ENCODE data around the gene MCFD2.
"Not testable (repeated sequence)": the region's sequence is repeated elsewhere in the genome, so short reads cannot be mapped to it uniquely, and the experiment has no call there.

The MCFD2 gene

GRCh38 chr2:46876741-46877384, 38.7 kb downstream of the MCFD2 start:
- Histone ChIP-seq H3K36me3 (ENCODE audit: control insufficient read depth, insufficient read depth, low read length) (no peaks in the 10 kb centered on the region), H3K9me3 (ENCODE audit: control insufficient read depth, low read length) (no peaks in the 10 kb centered on the region), H3K27me3 (ENCODE audit: control insufficient read depth, insufficient read depth, low read length) (no peaks in the 10 kb centered on the region), H3K9ac (no peak overlapping the region), H3K27ac (peak overlapping the region; percentile 11), H3K4me3 (ENCODE audit: low read depth, low read length) (no peak overlapping the region), H3K4me1 (peaks cover 23% of the 10 kb centered on the region), H3K79me2 (no peaks in the 10 kb centered on the region), H3K4me2 (ENCODE audit: low read length) (no peak overlapping the region), H2AFZ (peak overlapping the region; percentile 68)
- TF ChIP-seq, protein P1, sequence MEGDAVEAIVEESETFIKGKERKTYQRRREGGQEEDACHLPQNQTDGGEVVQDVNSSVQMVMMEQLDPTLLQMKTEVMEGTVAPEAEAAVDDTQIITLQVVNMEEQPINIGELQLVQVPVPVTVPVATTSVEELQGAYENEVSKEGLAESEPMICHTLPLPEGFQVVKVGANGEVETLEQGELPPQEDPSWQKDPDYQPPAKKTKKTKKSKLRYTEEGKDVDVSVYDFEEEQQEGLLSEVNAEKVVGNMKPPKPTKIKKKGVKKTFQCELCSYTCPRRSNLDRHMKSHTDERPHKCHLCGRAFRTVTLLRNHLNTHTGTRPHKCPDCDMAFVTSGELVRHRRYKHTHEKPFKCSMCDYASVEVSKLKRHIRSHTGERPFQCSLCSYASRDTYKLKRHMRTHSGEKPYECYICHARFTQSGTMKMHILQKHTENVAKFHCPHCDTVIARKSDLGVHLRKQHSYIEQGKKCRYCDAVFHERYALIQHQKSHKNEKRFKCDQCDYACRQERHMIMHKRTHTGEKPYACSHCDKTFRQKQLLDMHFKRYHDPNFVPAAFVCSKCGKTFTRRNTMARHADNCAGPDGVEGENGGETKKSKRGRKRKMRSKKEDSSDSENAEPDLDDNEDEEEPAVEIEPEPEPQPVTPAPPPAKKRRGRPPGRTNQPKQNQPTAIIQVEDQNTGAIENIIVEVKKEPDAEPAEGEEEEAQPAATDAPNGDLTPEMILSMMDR (IDR thresholded peaks at IDR 0.05): peak; percentile 75

- not testable (repeated sequence) for H3K27me3 ChIP-seq (ENCODE audit: control insufficient read depth, insufficient read depth, low read length); H3K27ac ChIP-seq; H3K79me2 ChIP-seq; H3K4me2 ChIP-seq (ENCODE audit: low read length); H3K9ac ChIP-seq; H3K36me3 ChIP-seq (ENCODE audit: control insufficient read depth, insufficient read depth, low read length); H3K9me3 ChIP-seq (ENCODE audit: control insufficient read depth, low read length); H3K4me3 ChIP-seq (ENCODE audit: low read depth, low read length)
- H2AFZ ChIP-seq: peak overlapping the region; percentile 68
- peaks cover 18% of the 10 kb centered on the region for H3K4me1 ChIP-seq
Measured at GRCh38 chr2:46875962-46876689, 39.5 kb downstream of the MCFD2 start.

DNA sequence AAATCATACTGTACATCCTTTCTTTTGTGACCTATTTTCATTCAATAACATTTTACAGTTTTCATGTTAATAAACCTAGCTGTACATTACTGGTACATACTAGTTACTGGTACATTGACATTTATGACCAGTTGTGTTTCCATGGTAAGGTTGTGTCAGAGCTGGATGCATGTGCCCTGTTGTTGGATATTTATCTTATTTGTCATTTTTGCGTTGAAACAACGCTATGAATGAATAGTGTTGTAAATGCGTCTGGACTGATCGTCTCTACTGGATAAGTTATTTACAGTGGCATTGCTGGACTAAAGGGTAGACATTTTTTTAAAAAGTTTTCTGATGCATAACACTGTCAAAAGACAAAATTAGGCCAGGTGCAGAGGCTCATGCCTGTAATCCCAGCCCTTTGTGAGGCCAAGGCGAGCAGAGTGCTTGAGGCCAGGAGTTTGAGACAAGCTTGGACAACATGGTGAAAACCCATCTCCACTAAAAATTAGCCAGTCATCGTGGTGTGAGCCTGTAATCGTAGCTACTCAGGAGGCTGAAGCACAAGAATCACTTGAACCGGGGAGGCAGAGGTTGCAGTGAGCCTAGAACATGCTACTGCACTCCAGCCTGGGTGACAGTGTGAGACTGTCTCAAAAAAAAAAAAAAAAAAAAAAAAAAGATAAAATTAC, 40.2 kb downstream of the MCFD2 start:
- no peaks in the 10 kb centered on the region for H3K79me2 ChIP-seq
- TF ChIP-seq, protein P1 (IDR thresholded peaks at IDR 0.05): no peak
- no peaks in the 10 kb centered on the region for H3K9me3 ChIP-seq (ENCODE audit: control insufficient read depth, low read length)
- H3K27me3 ChIP-seq (ENCODE audit: control insufficient read depth, insufficient read depth, low read length): no peaks in the 10 kb centered on the region
- peaks cover 13% of the 10 kb centered on the region for H3K4me1 ChIP-seq
- H3K4me3 ChIP-seq (ENCODE audit: low read depth, low read length): no peak overlapping the region
- no peaks in the 10 kb centered on the region for H3K36me3 ChIP-seq (ENCODE audit: control insufficient read depth, insufficient read depth, low read length)
- H3K4me2 ChIP-seq (ENCODE audit: low read length): no peak overlapping the region
- no peak overlapping the region for H3K9ac ChIP-seq
- no peak overlapping the region for H2AFZ ChIP-seq
- H3K27ac ChIP-seq: no peak overlapping the region

DNA sequence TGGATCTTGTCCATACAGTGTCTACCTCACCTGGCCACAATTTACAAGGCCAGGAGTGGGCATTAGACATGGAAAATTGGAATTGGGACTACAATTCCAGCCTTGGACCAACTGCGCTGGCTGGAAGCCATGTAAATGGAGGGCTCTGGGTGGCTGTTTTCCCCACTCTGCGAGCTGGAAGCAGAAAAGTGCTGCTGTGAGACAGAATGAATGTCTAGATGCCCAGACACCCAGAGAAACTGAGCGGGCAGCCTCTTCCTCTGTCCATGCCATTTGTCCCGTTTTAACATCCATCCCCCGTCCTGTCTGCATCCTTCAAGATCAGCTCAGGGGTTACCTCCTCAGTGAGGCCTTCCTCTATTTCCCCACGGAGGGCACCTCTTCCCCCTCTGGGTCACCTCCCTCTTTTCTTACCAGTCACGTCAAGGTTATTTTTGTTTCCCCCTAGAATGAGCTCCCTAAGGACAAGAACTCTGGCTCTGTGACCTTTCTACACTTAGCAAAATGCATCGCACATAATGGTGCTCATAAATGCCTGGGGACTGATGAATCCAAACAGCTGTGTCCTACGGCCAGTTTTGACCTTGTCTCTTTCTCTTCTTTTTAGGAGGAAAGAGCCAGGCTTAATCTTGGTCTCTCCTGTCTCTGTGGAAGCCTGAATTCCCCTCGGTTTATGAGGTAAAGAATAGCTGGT, 41.2 kb downstream of the MCFD2 start:
- peaks cover 13% of the 10 kb centered on the region for H3K4me1 ChIP-seq
- H3K4me3 ChIP-seq (ENCODE audit: low read depth, low read length): no peak overlapping the region
- H3K9ac ChIP-seq: no peak overlapping the region
- H3K9me3 ChIP-seq (ENCODE audit: control insufficient read depth, low read length): no peaks in the 10 kb centered on the region
- TF ChIP-seq, protein P1 (IDR thresholded peaks at IDR 0.05): no peak
- H3K36me3 ChIP-seq (ENCODE audit: control insufficient read depth, insufficient read depth, low read length): no peaks in the 10 kb centered on the region
- no peaks in the 10 kb centered on the region for H3K27me3 ChIP-seq (ENCODE audit: control insufficient read depth, insufficient read depth, low read length)
- no peak overlapping the region for H2AFZ ChIP-seq
- no peak overlapping the region for H3K27ac ChIP-seq
- H3K79me2 ChIP-seq: no peaks in the 10 kb centered on the region
- H3K4me2 ChIP-seq (ENCODE audit: low read length): no peak overlapping the region

- Histone ChIP-seq H3K9me3 (ENCODE audit: control insufficient read depth, low read length) (no peaks in the 10 kb centered on the region), H3K27me3 (ENCODE audit: control insufficient read depth, insufficient read depth, low read length) (no peaks in the 10 kb centered on the region), H3K79me2 (no peaks in the 10 kb centered on the region), H3K9ac (no peak overlapping the region), H3K4me3 (ENCODE audit: low read depth, low read length) (no peak overlapping the region), H3K27ac (no peak overlapping the region), H3K36me3 (ENCODE audit: control insufficient read depth, insufficient read depth, low read length) (no peaks in the 10 kb centered on the region), H3K4me1 (peaks cover 13% of the 10 kb centered on the region), H3K4me2 (ENCODE audit: low read length) (no peak overlapping the region), H2AFZ (peak overlapping the region; percentile 51)
- TF ChIP-seq, protein P1 (IDR thresholded peaks at IDR 0.05): no peak
Measured at GRCh38 chr2:46873604-46874068, 42.0 kb downstream of the MCFD2 start.

Measured in parathyroid adenoma (tissue), 2 donors.